Measurements from ENCODE around the gene SRPRB.

DNA sequence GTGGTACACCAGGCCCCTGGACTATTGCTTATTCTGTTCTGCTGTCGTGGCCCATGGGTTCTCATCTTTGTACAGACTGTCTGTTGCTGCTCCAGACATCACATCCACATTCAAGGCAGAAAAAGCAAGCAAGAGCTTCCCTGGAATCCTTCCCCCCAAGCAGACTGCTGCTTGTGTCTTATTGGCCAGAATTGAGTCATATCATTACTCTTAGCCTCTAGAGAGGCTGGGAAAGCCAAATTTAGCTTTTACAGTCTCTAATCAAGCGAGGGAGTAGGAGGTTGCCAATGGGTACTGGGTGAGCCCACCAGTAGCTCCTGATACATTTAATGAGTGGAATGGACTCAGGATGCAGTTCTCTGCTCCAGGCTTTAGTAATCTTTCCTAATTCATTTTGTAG, 50.7 kb downstream of the SRPRB start:
- TF ChIP-seq CTCF (IDR thresholded peaks at IDR 0.05; ENCODE audit: poor library complexity, severe bottlenecking) = no peak
- TF ChIP-seq REST (IDR thresholded peaks at IDR 0.05; ENCODE audit: borderline replicate concordance) = no peak
- no peak for TF ChIP-seq EZH2 (IDR thresholded peaks at IDR 0.05; ENCODE audit: borderline replicate concordance, insufficient read depth, low read length, poor library complexity, severe bottlenecking)

Measured in neural cell (in vitro differentiated cells).